ENCODE results near the gene COMMD9.
"Not testable (repeated sequence)": the region's sequence is repeated elsewhere in the genome, so short reads cannot be mapped to it uniquely, and the experiment has no call there.

Gene COMMD9

GRCh38 chr11:36328966-36329673 lies 39.9 kb upstream of the COMMD9 start:
- peak; percentile 58; the same call in 2 of the 3 replicates for ATAC-seq (ENCODE audit: low read depth)
- Histone ChIP-seq H3K27me3 (ENCODE audit: insufficient read depth, poor library complexity, severe bottlenecking) (no peaks in the 10 kb centered on the region), H3K36me3 (ENCODE audit: low read depth) (no peaks in the 10 kb centered on the region), H3K4me3 (ENCODE audit: severe bottlenecking) (no peak overlapping the region), H3K4me1 (ENCODE audit: insufficient read depth, poor library complexity, severe bottlenecking) (peaks cover 9% of the 10 kb centered on the region), H3K9me3 (ENCODE audit: severe bottlenecking) (no peaks in the 10 kb centered on the region), H3K27ac (ENCODE audit: poor library complexity, severe bottlenecking) (no peak overlapping the region)
- no peak for TF ChIP-seq CTCF (IDR thresholded peaks at IDR 0.05; ENCODE audit: poor library complexity, severe bottlenecking)
- no peak for DNase-seq (ENCODE audit: low spot score)

- no peaks in the 10 kb centered on the region for H3K27me3 ChIP-seq (ENCODE audit: insufficient read depth, poor library complexity, severe bottlenecking)
- TF ChIP-seq CTCF (IDR thresholded peaks at IDR 0.05; ENCODE audit: poor library complexity, severe bottlenecking): no peak
- no peak overlapping the region for H3K4me3 ChIP-seq (ENCODE audit: severe bottlenecking)
- no peaks in the 10 kb centered on the region for H3K9me3 ChIP-seq (ENCODE audit: severe bottlenecking)
- no peaks in the 10 kb centered on the region for H3K36me3 ChIP-seq (ENCODE audit: low read depth)
- ATAC-seq (ENCODE audit: low read depth) (no peak), DNase-seq (ENCODE audit: low spot score) (no peak)
- no peak overlapping the region for H3K27ac ChIP-seq (ENCODE audit: poor library complexity, severe bottlenecking)
- H3K4me1 ChIP-seq (ENCODE audit: insufficient read depth, poor library complexity, severe bottlenecking): no peaks in the 10 kb centered on the region
These were observed 37.5 kb upstream of the COMMD9 start for GRCh38 chr11:36326524-36327419.

GRCh38 chr11:36325403-36325802 lies 36.2 kb upstream of the COMMD9 start:
- H3K27ac ChIP-seq (ENCODE audit: poor library complexity, severe bottlenecking); H3K36me3 ChIP-seq (ENCODE audit: low read depth); H3K27me3 ChIP-seq (ENCODE audit: insufficient read depth, poor library complexity, severe bottlenecking); H3K4me1 ChIP-seq (ENCODE audit: insufficient read depth, poor library complexity, severe bottlenecking); H3K4me3 ChIP-seq (ENCODE audit: severe bottlenecking); H3K9me3 ChIP-seq (ENCODE audit: severe bottlenecking); ATAC-seq (ENCODE audit: low read depth); DNase-seq (ENCODE audit: low spot score): not testable (repeated sequence)

- H3K27ac ChIP-seq (ENCODE audit: poor library complexity, severe bottlenecking); H3K9me3 ChIP-seq (ENCODE audit: severe bottlenecking); DNase-seq (ENCODE audit: low spot score); H3K4me1 ChIP-seq (ENCODE audit: insufficient read depth, poor library complexity, severe bottlenecking); ATAC-seq (ENCODE audit: low read depth); H3K36me3 ChIP-seq (ENCODE audit: low read depth); H3K27me3 ChIP-seq (ENCODE audit: insufficient read depth, poor library complexity, severe bottlenecking); H3K4me3 ChIP-seq (ENCODE audit: severe bottlenecking): not testable (repeated sequence)
These were observed 35.7 kb upstream of the COMMD9 start for GRCh38 chr11:36324956-36325355.

GRCh38 chr11:36317992-36318391 lies 28.8 kb upstream of the COMMD9 start:
- no peaks in the 10 kb centered on the region for H3K36me3 ChIP-seq (ENCODE audit: low read depth)
- no peaks in the 10 kb centered on the region for H3K9me3 ChIP-seq (ENCODE audit: severe bottlenecking)
- H3K27ac ChIP-seq (ENCODE audit: poor library complexity, severe bottlenecking): no peak overlapping the region
- DNase-seq (ENCODE audit: low spot score) (no peak), ATAC-seq (ENCODE audit: low read depth) (no peak)
- H3K4me3 ChIP-seq (ENCODE audit: severe bottlenecking): no peak overlapping the region
- TF ChIP-seq CTCF (IDR thresholded peaks at IDR 0.05; ENCODE audit: poor library complexity, severe bottlenecking): no peak
- H3K4me1 ChIP-seq (ENCODE audit: insufficient read depth, poor library complexity, severe bottlenecking): peaks cover 12% of the 10 kb centered on the region
- no peaks in the 10 kb centered on the region for H3K27me3 ChIP-seq (ENCODE audit: insufficient read depth, poor library complexity, severe bottlenecking)
